ENCODE results near the gene NACA2. TPM values are rescaled to one million over a fixed set of nuclear protein-coding genes. Genes with fewer than 3 reads are reported as not detected.

Gene NACA2
- total and polyA plus RNA-seq, 7 donors: 0.04 TPM; not detected in 6

GRCh38 chr17:61627658-61628057, 36.6 kb upstream of the NACA2 start:
- no peaks in the 10 kb centered on the region for H3K27me3 ChIP-seq (ENCODE audit: insufficient read depth in 3 of 3, low read length in 2 of 3)
- H3K27ac ChIP-seq: no peak overlapping the region
- H3K4me3 ChIP-seq: no peak overlapping the region
- intact Hi-C loops (cut with DNase I): no loop called here
- ATAC-seq: no peak
- no peak for DNase-seq
- H3K9me3 ChIP-seq: no peaks in the 10 kb centered on the region
- H3K36me3 ChIP-seq (ENCODE audit: insufficient read depth in 1 of 2, low read depth in 1 of 2): no peaks in the 10 kb centered on the region
- TF ChIP-seq CTCF (IDR thresholded peaks at IDR 0.05): no peak
- 25 to 30% (median 25%) methylated on average over 2 of the region's 2 CpGs for WGBS, 3 donors
- no peaks in the 10 kb centered on the region for H3K4me1 ChIP-seq

- DNase-seq (no peak), ATAC-seq (no peak)
- H3K36me3 ChIP-seq (ENCODE audit: insufficient read depth in 1 of 2, low read depth in 1 of 2): no peaks in the 10 kb centered on the region
- no peak for TF ChIP-seq CTCF (IDR thresholded peaks at IDR 0.05)
- H3K4me3 ChIP-seq: no peak overlapping the region
- H3K9me3 ChIP-seq: no peaks in the 10 kb centered on the region
- intact Hi-C loops (cut with DNase I): no loop called here
- H3K27ac ChIP-seq: no peak overlapping the region
- H3K27me3 ChIP-seq (ENCODE audit: insufficient read depth in 3 of 3, low read length in 2 of 3): no peaks in the 10 kb centered on the region
- no peaks in the 10 kb centered on the region for H3K4me1 ChIP-seq
Measured at GRCh38 chr17:61627125-61627524, 36.1 kb upstream of the NACA2 start.

- H3K27ac ChIP-seq: no peak overlapping the region
- intact Hi-C loops (cut with DNase I): no loop called here
- no peaks in the 10 kb centered on the region for H3K36me3 ChIP-seq (ENCODE audit: insufficient read depth in 1 of 2, low read depth in 1 of 2)
- ATAC-seq (no peak), DNase-seq (no peak)
- H3K9me3 ChIP-seq: no peaks in the 10 kb centered on the region
- no peaks in the 10 kb centered on the region for H3K4me1 ChIP-seq
- no peaks in the 10 kb centered on the region for H3K27me3 ChIP-seq (ENCODE audit: insufficient read depth in 3 of 3, low read length in 2 of 3)
- H3K4me3 ChIP-seq: no peak overlapping the region
- no peak for TF ChIP-seq CTCF (IDR thresholded peaks at IDR 0.05)
- WGBS, 3 donors: 76 to 78% (median 76%) methylated on average over 5 of the region's 5 CpGs
Measured at GRCh38 chr17:61625564-61625963, 34.5 kb upstream of the NACA2 start.

GRCh38 chr17:61624951-61625350, 33.9 kb upstream of the NACA2 start:
- intact Hi-C loops (cut with DNase I): no loop called here
- no peak overlapping the region for H3K4me3 ChIP-seq
- WGBS, 3 donors: 71 to 86% (median 72%) methylated on average over 1 of the region's 1 CpG
- DNase-seq: no peak
- ATAC-seq: no peak
- H3K4me1 ChIP-seq: no peaks in the 10 kb centered on the region
- H3K27me3 ChIP-seq (ENCODE audit: insufficient read depth in 3 of 3, low read length in 2 of 3): no peaks in the 10 kb centered on the region
- peaks cover under 1% of the 10 kb centered on the region for H3K9me3 ChIP-seq
- no peak for TF ChIP-seq CTCF (IDR thresholded peaks at IDR 0.05)
- H3K27ac ChIP-seq: no peak overlapping the region
- no peaks in the 10 kb centered on the region for H3K36me3 ChIP-seq (ENCODE audit: insufficient read depth in 1 of 2, low read depth in 1 of 2)

GRCh38 chr17:61621317-61621716, 30.3 kb upstream of the NACA2 start:
- DNase-seq: no peak
- H3K9me3 ChIP-seq: peaks cover 3% of the 10 kb centered on the region
- 74 to 84% (median 76%) methylated on average over 2 of the region's 2 CpGs for WGBS, 3 donors
- TF ChIP-seq CTCF (IDR thresholded peaks at IDR 0.05): no peak
- H3K27me3 ChIP-seq (ENCODE audit: insufficient read depth in 3 of 3, low read length in 2 of 3): no peaks in the 10 kb centered on the region
- no peak overlapping the region for H3K4me3 ChIP-seq
- H3K36me3 ChIP-seq (ENCODE audit: insufficient read depth in 1 of 2, low read depth in 1 of 2): no peaks in the 10 kb centered on the region
- intact Hi-C loops (cut with DNase I): no loop called here
- H3K4me1 ChIP-seq: no peaks in the 10 kb centered on the region
- H3K27ac ChIP-seq: no peak overlapping the region
- no peak for ATAC-seq

All from psoas muscle (tissue), 8 donors.